Tibial nerve (tissue), 4 donors: ENCODE measurements around the gene KCNQ4. TPM values are rescaled to one million over a fixed set of nuclear protein-coding genes. Genes with fewer than 3 reads are reported as not detected.

Experiments used
- DNase-seq, 2 donors: peaks; one replicate each; pipeline ENCODE4 v3.0.0-alpha.2; 2019; ENCODE audit warnings: low spot score in 2 of 2
- H3K27ac ChIP-seq, 4 donors: fragments of 200-600 bp; sonication (generic) in 3 of 4; one replicate each; pipeline ENCODE4 v1.5.1; 2017 to 2019; ENCODE audit warnings: mild to moderate bottlenecking in 1 of 4
- H3K27me3 ChIP-seq, 2 donors: fragments of 200-600 bp; sonication (generic) in 1 of 2; one replicate each; pipeline versions ENCODE4 v1.5.1 to v1.6.0; 2017 to 2019
- H3K36me3 ChIP-seq, 3 donors: fragments of 200-600 bp; sonication (generic); one replicate each; pipeline ENCODE4 v1.5.1; 2018 to 2019
- H3K4me1 ChIP-seq, 4 donors: fragments of 200-600 bp; sonication (generic) in 3 of 4; one replicate each; pipeline ENCODE4 v1.5.1; 2017 to 2019
- H3K4me3 ChIP-seq, 4 donors: fragments of 200-600 bp; sonication (generic) in 3 of 4; one replicate each; pipeline ENCODE4 v1.5.1; 2017 to 2019; ENCODE audit warnings: mild to moderate bottlenecking in 1 of 4, moderate library complexity in 1 of 4
- H3K9me3 ChIP-seq, 4 donors: fragments of 200-600 bp; sonication (generic) in 3 of 4; one replicate each; pipeline ENCODE4 v1.5.1; 2017 to 2019
- EP300 ChIP-seq, 2 donors: sonication (generic); formaldehyde crosslinking; IDR thresholded peaks; one replicate each; pipeline ENCODE4 v1.6.1; 2017; ENCODE audit warnings: antibody characterized with exemption in 2 of 2, mild to moderate bottlenecking in 1 of 2
- POLR2A ChIP-seq, 2 donors: fragments of 450-650 bp; IDR thresholded peaks; one replicate each; pipeline ENCODE4 v1.6.1; 2017; ENCODE audit warnings: antibody characterized with exemption in 2 of 2, mild to moderate bottlenecking in 2 of 2, moderate library complexity in 2 of 2
- WGBS, 2 donors: methylation state at CpG; one replicate each; pipeline ENCODE4 v1.1.5; 2018; 5-methylcytosine and 5-hydroxymethylcytosine counted together
- total RNA-seq, 4 donors: library from RNA; depleted of rRNA; stranded (reverse); fragments of >200 nt; gene quantifications; one replicate each; pipeline ENCODE4 v1.1.0, GENCODE V29; 2016
- TF ChIP-seq, protein P1 (sequence below), 5 experiments: fragments of 200-600 bp in 3 of 5; fragments of 450-650 bp in 2 of 5; sonication (generic) in 3 of 5; IDR thresholded peaks; one replicate each; pipeline ENCODE4 v1.5.1; 2016 to 2019; ENCODE audit warnings: antibody characterized with exemption in 5 of 5, mild to moderate bottlenecking in 3 of 5, moderate library complexity in 2 of 5

Gene KCNQ4
- total RNA-seq, 4 donors from 2014 or later: 0.22 to 2.1 (median 1.7) TPM

DNA sequence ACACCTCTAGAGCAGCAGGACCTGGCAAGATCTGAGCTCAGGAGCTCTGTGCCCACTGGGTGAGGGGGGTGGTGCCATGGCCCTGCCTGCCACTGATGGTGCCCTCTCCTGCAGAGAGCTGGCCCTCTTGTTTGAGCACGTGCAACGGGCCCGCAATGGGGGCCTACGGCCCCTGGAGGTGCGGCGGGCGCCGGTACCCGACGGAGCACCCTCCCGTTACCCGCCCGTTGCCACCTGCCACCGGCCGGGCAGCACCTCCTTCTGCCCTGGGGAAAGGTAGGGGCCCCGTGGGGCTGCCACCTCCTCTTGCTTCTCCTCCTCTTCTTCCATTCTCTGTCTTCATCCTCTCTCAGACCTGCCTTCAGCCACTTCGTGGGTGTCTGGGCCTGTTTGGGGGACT lies 40.4 kb downstream of the KCNQ4 start:
- Histone ChIP-seq H3K4me3 (no peak overlapping the region), H3K4me1 (peaks cover 0 to 20% (median 0%) of the 10 kb centered on the region in 4 donors), H3K27me3 (peaks cover 0 to 11% of the 10 kb centered on the region in 2 donors), H3K27ac (no peak overlapping the region), H3K9me3 (no peaks in the 10 kb centered on the region), H3K36me3 (no peaks in the 10 kb centered on the region)
- TF ChIP-seq EP300 (IDR thresholded peaks at IDR 0.05): no peak
- TF ChIP-seq, protein P1, sequence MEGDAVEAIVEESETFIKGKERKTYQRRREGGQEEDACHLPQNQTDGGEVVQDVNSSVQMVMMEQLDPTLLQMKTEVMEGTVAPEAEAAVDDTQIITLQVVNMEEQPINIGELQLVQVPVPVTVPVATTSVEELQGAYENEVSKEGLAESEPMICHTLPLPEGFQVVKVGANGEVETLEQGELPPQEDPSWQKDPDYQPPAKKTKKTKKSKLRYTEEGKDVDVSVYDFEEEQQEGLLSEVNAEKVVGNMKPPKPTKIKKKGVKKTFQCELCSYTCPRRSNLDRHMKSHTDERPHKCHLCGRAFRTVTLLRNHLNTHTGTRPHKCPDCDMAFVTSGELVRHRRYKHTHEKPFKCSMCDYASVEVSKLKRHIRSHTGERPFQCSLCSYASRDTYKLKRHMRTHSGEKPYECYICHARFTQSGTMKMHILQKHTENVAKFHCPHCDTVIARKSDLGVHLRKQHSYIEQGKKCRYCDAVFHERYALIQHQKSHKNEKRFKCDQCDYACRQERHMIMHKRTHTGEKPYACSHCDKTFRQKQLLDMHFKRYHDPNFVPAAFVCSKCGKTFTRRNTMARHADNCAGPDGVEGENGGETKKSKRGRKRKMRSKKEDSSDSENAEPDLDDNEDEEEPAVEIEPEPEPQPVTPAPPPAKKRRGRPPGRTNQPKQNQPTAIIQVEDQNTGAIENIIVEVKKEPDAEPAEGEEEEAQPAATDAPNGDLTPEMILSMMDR (IDR thresholded peaks at IDR 0.05): no peak
- WGBS, 2 donors: 95 to 97% methylated on average over 12 to 16 of the region's 17 CpGs
- DNase-seq: no peak

DNA sequence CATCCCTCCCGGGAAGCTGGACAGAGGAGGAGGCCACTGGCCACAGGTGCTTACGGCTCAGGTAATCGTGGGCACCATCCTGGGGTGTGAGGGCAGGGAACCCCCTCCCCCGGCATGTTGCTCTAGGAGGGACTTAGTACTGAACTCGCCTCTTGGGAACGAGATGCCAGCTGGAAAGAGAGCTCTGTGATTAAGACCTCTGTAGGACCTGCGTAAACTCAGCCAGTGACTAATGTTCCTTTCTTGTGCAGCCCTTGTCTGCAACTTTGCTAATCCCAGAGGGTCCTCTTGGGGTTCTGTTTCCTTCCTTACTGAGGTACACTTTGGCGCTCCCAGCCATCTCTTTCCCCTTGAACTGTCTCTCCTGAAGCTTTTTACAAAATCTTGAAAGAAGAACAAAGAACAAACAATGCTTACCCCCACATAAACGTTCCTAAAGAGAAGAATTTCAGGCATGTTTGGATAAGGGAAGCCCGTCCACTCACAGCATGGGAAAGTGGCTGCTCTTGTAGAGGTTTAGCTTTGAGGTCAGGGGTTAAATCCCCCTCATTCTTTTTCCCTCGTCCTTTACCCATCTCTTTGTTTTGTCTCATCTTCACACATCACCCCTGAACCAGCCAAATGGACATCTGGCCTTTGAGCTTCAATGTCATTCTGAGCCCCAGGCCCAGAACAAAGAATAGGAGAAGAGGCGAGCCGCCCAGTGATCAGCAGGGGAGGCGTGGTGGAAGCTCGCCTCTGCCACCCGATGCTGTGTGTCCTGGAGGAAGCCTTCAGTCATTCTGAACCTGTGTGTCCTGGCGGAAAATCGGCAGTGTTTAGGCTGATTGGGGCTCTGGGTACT lies 41.2 kb downstream of the KCNQ4 start:
- Histone ChIP-seq H3K36me3 (no peaks in the 10 kb centered on the region), H3K27ac (no peak overlapping the region), H3K27me3 (peaks cover 0 to 3% of the 10 kb centered on the region in 2 donors), H3K4me3 (no peak overlapping the region), H3K9me3 (no peaks in the 10 kb centered on the region), H3K4me1 (peaks cover 0 to 18% (median 0%) of the 10 kb centered on the region in 4 donors)
- no peak for TF ChIP-seq POLR2A (IDR thresholded peaks at IDR 0.05)
- TF ChIP-seq, protein P1 (IDR thresholded peaks at IDR 0.05): no peak
- no peak for TF ChIP-seq EP300 (IDR thresholded peaks at IDR 0.05)
- 64 to 66% methylated on average over 18 of the region's 18 CpGs for WGBS, 2 donors
- DNase-seq: no peak

DNA sequence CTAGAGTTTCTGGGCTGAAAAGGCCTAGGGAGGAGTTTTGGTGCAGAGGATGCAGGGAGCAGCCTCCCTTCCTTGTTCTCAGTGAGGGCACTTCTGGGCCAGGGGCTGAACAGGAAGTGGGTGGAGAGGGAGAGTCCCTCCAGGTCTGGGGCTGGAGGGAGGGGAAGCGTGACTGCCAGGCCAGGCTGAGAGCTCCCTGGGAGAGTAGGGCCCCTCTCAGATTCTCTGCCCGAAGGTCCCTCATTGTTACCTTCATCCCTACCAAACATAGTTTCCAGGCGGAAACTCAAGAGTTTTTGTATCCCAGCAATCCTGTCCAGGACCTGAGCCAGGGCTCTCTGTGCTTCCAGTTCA lies 41.8 kb downstream of the KCNQ4 start:
- H3K27me3 ChIP-seq: no peaks in the 10 kb centered on the region
- H3K9me3 ChIP-seq: no peaks in the 10 kb centered on the region
- peaks cover 0 to 18% (median 0%) of the 10 kb centered on the region in 4 donors for H3K4me1 ChIP-seq
- no peak for DNase-seq
- WGBS, 2 donors: 66 to 68% methylated on average over 3 of the region's 3 CpGs
- TF ChIP-seq, protein P1 (IDR thresholded peaks at IDR 0.05): no peak
- TF ChIP-seq EP300 (IDR thresholded peaks at IDR 0.05): no peak
- no peak for TF ChIP-seq POLR2A (IDR thresholded peaks at IDR 0.05)
- H3K27ac ChIP-seq: no peak overlapping the region
- H3K36me3 ChIP-seq: no peaks in the 10 kb centered on the region
- H3K4me3 ChIP-seq: no peak overlapping the region

DNA sequence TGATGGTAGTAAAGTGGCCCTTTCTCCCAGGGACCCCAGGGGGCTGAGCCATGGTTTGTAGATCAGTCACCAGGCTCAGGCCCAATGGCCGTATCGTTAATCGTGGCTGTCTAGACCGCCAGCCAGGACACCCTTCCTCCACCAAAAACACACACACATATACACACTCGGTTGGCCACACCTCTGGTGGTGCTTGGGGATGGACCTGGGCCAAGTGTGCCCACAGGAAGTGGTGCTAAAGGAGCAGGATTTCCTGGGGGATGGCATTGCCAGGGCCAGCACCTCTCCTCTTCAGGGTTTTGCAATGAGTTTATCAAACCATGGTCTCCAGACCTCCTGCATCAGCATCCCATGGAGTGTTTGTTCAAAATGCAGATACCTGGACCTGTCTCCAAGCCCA lies 42.4 kb downstream of the KCNQ4 start:
- Histone ChIP-seq H3K27ac (no peak overlapping the region), H3K36me3 (no peaks in the 10 kb centered on the region), H3K27me3 (no peaks in the 10 kb centered on the region), H3K4me1 (peaks cover 0 to 15% (median 0%) of the 10 kb centered on the region in 4 donors), H3K4me3 (no peak overlapping the region), H3K9me3 (no peaks in the 10 kb centered on the region)
- 51 to 57% methylated on average over 5 of the region's 5 CpGs for WGBS, 2 donors
- DNase-seq: no peak
- TF ChIP-seq EP300 (IDR thresholded peaks at IDR 0.05) (no peak), POLR2A (IDR thresholded peaks at IDR 0.05) (no peak)
- TF ChIP-seq, protein P1 (IDR thresholded peaks at IDR 0.05): no peak

DNA sequence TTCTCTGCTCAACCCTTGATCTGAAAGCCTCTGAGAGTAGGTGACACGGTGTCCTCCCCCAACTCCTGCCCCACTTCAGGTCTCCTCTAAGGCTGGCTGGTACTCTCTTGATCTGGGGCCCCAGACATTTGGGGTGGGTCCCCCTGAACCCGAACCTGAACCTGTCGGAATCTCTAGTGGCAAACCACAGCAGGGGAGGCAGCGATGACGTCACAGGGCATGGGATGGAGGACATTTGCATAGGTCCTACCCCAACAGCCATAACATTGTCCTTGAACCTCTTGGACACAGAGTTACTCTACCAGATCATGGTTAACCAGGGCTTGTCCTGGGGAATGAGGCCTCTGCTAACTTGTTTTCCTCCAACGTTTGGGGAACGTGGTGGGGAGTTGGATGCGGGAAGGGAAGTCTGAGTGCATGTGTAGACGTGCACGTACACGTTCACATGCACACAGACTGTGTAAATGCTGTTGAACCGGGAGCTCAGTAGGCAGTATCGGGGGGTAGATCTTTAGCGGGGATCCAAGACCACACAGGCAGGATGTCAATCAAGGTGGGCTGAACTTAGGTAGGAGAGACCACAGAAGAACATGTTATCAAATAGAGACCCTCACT lies 46.2 kb downstream of the KCNQ4 start:
- Histone ChIP-seq H3K9me3 (no peaks in the 10 kb centered on the region), H3K4me3 (no peak overlapping the region), H3K36me3 (no peaks in the 10 kb centered on the region), H3K4me1 (peaks cover 0 to 9% (median 0%) of the 10 kb centered on the region in 4 donors), H3K27ac (no peak overlapping the region), H3K27me3 (no peaks in the 10 kb centered on the region)
- TF ChIP-seq EP300 (IDR thresholded peaks at IDR 0.05) (no peak), POLR2A (IDR thresholded peaks at IDR 0.05) (no peak)
- TF ChIP-seq, protein P1 (IDR thresholded peaks at IDR 0.05): no peak
- no peak for DNase-seq
- 89 to 90% methylated on average over 13 of the region's 14 CpGs for WGBS, 2 donors
